Measurements from ENCODE around the gene ERMARD. TPM values are rescaled to one million over a fixed set of nuclear protein-coding genes. Genes with fewer than 3 reads are reported as not detected.

The ERMARD gene
- total RNA-seq, 1 experiment from 2014 or later = 13.6 TPM

DNA sequence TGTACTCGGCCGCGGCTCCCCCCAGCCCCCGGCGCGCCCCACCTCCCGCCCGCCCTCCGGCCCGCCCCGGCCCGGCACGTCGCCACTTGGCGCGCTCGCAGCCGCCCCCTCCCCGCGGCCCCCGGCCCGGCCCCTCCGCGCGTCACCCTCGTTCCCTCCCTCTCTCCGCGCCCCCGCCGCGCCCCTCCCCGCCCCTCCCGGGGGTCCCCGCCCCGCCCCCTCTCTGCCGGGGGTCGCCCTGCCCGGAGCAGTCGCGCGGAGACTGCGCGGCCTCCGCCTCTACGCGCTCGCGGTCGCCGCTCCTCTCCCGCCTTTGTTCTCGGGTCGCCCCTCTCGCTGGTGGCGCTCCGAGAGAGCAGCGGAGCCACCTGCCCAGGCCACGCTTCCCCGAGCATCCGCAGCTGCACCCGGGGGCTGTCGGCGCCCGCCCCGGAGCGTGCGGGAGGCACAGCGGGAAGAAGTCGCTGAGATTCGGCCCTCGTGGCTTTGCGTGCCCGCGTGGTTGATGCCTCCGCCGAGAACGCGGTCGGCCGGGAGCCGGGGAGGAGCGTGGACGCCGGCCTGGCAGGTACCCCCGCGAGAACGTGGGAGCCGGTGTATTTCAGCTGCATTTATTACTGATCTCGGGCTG is 26.8 kb upstream of the ERMARD start, which contains the start of gene PHF10:
TSS of gene PHF10 (minus strand) at position 7 of the 631 bp plus-strand sequence. CDS start 569 bp downstream, outside the sequence.
- no peak within 1 kb of the TSS for H2BK20ac ChIP-seq (ENCODE audit: low read depth, low read length, poor library complexity, severe bottlenecking)
- no peak within 1 kb of the TSS for H2AFZ ChIP-seq (ENCODE audit: low read length)
- H3K27ac ChIP-seq (ENCODE audit: insufficient read length, low read depth, low read length) = no peak within 1 kb of the TSS
- no peaks in the 10 kb centered on the region for H3K27me3 ChIP-seq (ENCODE audit: insufficient read depth, low read length)
- Mint-ChIP-seq H3K36me3 (ENCODE audit: insufficient read depth in 1 of 3, low read depth in 3 of 3) (peaks cover 0 to 14% (median 4%) of the 10 kb centered on the region in 3 experiments; a peak in 4 of 7 replicates), H3K4me3 (peak within 1 kb of the TSS; percentile 82 to 91), H3K9me3 (no peaks in the 10 kb centered on the region; a peak in 2 of 5 replicates), H3K27ac (peak within 1 kb of the TSS; percentile 42 to 95 (median 79); a peak in 6 of 7 replicates), H3K27me3 (ENCODE audit: low read depth) (peaks cover 4% of the 10 kb centered on the region), H3K4me1 (peaks cover 24 to 27% of the 10 kb centered on the region in 2 experiments)
- no peak within 1 kb of the TSS for H4K8ac ChIP-seq (replicated peaks; ENCODE audit: insufficient read length, low read depth, low read length)
- H3K23ac ChIP-seq (ENCODE audit: insufficient read length, low read depth, low read length) = no peak within 1 kb of the TSS
- H3K79me1 ChIP-seq (ENCODE audit: insufficient read depth, low read depth, low read length, poor library complexity, severe bottlenecking) = no peaks in the 10 kb centered on the region
- H3K14ac ChIP-seq (ENCODE audit: insufficient read depth, low read length) = peak within 1 kb of the TSS; percentile 100
- peak within 1 kb of the TSS; percentile 54 for H4K5ac ChIP-seq (ENCODE audit: insufficient read length, low read depth, low read length)
- peaks cover 18% of the 10 kb centered on the region for H3K23me2 ChIP-seq (ENCODE audit: insufficient read length, low read depth, low read length, poor library complexity, severe bottlenecking)
- H2BK12ac ChIP-seq (ENCODE audit: insufficient read length, low read depth, low read length) = peak within 1 kb of the TSS; percentile 15
- no peak within 1 kb of the TSS for H2BK5ac ChIP-seq (ENCODE audit: insufficient read length, low read length)
- H2BK15ac ChIP-seq (ENCODE audit: low read depth, low read length) = no peak within 1 kb of the TSS; the same call in 1 of the 2 replicates
- TF ChIP-seq, protein P1, sequence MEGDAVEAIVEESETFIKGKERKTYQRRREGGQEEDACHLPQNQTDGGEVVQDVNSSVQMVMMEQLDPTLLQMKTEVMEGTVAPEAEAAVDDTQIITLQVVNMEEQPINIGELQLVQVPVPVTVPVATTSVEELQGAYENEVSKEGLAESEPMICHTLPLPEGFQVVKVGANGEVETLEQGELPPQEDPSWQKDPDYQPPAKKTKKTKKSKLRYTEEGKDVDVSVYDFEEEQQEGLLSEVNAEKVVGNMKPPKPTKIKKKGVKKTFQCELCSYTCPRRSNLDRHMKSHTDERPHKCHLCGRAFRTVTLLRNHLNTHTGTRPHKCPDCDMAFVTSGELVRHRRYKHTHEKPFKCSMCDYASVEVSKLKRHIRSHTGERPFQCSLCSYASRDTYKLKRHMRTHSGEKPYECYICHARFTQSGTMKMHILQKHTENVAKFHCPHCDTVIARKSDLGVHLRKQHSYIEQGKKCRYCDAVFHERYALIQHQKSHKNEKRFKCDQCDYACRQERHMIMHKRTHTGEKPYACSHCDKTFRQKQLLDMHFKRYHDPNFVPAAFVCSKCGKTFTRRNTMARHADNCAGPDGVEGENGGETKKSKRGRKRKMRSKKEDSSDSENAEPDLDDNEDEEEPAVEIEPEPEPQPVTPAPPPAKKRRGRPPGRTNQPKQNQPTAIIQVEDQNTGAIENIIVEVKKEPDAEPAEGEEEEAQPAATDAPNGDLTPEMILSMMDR (conservative IDR thresholded peaks at IDR 0.05) = no peak
- H4K20me1 ChIP-seq (ENCODE audit: control insufficient read depth, insufficient read depth, insufficient read length) = no peaks in the 10 kb centered on the region
- no peaks in the 10 kb centered on the region for H3K9me3 ChIP-seq (ENCODE audit: control insufficient read depth, low read depth, low read length)
- H4K91ac ChIP-seq (ENCODE audit: insufficient read length, low read depth, low read length) = peak within 1 kb of the TSS; percentile 54
- peak within 1 kb of the TSS; percentile 78; the same call in 1 of the 2 replicates for H3K4ac ChIP-seq (ENCODE audit: low read depth, low read length)
- no peak within 1 kb of the TSS for H3K56ac ChIP-seq (ENCODE audit: insufficient read length, low read depth, low read length)
- H3K4me1 ChIP-seq (ENCODE audit: insufficient read depth, low read length) = no peaks in the 10 kb centered on the region; the same call in 1 of the 2 replicates
- no CpG with 5 or more reads among the region's 89 CpGs for WGBS (ENCODE audit: extremely low coverage, insufficient read length, low lambda C conversion rate)
- peak within 1 kb of the TSS; percentile 98 for H3K18ac ChIP-seq (ENCODE audit: insufficient read length, low read depth, low read length)
- peak within 1 kb of the TSS; percentile 87 for H3K9ac ChIP-seq (ENCODE audit: extremely low read depth, insufficient read length, low read length)
- DNase-seq = peak; percentile 80
- peaks cover 4% of the 10 kb centered on the region; the same call in 1 of the 2 replicates for H3K79me2 ChIP-seq (ENCODE audit: insufficient read depth, low read length)
- peak within 1 kb of the TSS; percentile 98 for H3K4me2 ChIP-seq (ENCODE audit: insufficient read depth, insufficient read length, low read length)
- no peak within 1 kb of the TSS for H2AK5ac ChIP-seq (ENCODE audit: insufficient read length, low read length)
- no peak within 1 kb of the TSS for H2BK120ac ChIP-seq (ENCODE audit: low read depth, low read length, poor library complexity, severe bottlenecking)
- H3T11ph ChIP-seq (ENCODE audit: low read length) = no peak within 1 kb of the TSS
